NCI-H2107 (cell line): ENCODE measurements around the gene NLRP5.
"Not testable (repeated sequence)": the region's sequence is repeated elsewhere in the genome, so short reads cannot be mapped to it uniquely, and the experiment has no call there.

Source experiments
- DNase-seq: peaks from one replicate; lab custom pipeline; 2025; lab: John Stamatoyannopoulos, UW

Gene NLRP5

GRCh38 chr19:56076498-56076897 lies 89.9 kb downstream of the NLRP5 start:
- peak; percentile 2 for DNase-seq

DNA sequence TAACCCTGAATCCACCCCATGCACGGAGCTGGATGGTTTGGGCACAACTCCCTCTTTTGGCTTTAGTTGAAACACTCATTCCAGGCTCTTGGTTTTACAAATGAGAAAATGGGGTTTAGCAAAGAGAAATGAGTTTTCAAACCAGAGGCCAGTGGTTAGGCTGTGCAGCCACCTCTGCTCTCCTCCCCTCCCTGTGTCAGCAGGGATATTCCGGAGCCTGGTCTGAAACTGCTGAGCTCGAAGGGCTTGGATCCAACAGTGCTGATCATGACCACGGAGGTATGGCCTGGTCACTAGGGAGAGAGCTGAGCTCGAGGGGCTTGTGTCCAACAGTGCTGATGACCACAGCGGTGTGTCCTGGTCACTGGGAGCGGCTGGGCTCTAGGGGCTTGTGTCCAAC lies 93.0 kb downstream of the NLRP5 start:
- no peak for DNase-seq

GRCh38 chr19:56080669-56081401 lies 94.3 kb downstream of the NLRP5 start:
- peak; percentile 37 for DNase-seq

GRCh38 chr19:56083668-56084067 lies 97.1 kb downstream of the NLRP5 start:
- DNase-seq, result no peak

DNA sequence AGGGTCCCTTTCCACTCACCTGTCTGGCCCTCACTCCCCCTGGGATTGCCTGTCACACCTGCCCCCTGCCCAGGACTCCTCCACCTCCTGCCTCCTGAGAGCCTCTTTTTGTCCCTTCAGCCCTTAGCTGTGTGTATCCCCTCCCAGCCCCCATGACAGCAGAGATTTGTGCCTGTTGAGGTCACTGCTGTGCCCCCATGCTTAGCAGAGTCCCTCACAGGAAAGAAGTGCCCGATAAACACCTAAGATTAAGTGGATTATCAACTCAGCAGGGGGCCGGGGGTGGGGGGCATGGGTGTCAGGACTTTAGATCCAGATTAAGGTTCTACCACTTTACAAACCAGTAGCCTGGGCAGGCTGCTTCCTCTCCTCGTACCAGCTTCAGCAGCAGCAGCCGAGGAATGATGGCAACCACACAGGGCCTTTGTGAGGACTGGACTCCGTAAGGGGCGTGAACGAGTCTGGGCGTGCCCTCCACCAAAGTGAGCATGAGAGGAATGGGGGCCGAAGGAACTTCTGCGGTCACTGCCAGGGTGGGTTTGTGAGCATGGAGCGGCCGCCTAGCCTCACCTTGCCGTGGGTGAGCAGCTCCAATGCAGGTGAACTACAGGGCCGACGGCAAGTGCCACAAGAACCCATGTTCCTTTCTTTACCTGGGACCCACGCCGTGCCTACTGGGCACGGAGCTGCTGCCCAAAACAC lies 98.4 kb downstream of the NLRP5 start:
- DNase-seq, result no peak

GRCh38 chr19:56085571-56086275 lies 99.1 kb downstream of the NLRP5 start:
- DNase-seq, result no peak

DNA sequence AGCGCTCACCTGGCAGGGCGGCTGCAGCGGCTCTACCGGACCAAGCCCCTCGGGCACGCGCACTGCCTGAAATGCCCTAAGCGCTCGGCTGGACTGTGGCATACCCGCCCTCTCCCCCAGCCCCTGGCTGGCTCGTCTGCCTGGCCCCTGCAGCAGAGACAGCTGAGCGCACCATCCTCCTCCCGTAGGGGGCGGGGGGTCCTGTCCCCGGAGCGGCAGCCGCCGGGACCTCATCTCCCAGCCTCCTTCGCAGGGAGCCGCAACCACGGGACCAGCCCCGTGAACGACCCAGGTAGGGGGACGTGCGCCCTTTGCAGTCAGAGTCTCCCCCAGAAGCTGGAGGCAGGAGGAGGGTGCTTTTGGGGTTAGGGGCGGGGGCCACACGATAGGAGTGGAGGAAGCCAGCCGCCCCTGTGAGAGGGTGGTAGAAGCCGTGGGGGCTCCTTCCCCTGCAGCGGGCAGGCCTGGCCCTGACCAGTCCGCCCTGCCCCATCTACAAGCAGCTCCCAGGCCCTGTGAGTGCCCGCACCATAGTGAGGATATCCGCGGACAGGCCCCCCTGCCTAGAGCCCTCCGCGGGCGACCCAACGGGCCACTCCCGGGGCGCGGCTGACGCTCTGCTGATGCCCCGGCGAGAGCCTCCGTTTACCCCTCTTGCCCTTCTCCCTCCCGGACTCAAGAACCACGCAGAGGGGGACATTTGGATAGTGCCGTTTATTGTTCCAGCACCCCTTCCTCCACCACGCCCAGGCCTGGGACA lies 100.3 kb downstream of the NLRP5 start:
- DNase-seq, result no peak

DNA sequence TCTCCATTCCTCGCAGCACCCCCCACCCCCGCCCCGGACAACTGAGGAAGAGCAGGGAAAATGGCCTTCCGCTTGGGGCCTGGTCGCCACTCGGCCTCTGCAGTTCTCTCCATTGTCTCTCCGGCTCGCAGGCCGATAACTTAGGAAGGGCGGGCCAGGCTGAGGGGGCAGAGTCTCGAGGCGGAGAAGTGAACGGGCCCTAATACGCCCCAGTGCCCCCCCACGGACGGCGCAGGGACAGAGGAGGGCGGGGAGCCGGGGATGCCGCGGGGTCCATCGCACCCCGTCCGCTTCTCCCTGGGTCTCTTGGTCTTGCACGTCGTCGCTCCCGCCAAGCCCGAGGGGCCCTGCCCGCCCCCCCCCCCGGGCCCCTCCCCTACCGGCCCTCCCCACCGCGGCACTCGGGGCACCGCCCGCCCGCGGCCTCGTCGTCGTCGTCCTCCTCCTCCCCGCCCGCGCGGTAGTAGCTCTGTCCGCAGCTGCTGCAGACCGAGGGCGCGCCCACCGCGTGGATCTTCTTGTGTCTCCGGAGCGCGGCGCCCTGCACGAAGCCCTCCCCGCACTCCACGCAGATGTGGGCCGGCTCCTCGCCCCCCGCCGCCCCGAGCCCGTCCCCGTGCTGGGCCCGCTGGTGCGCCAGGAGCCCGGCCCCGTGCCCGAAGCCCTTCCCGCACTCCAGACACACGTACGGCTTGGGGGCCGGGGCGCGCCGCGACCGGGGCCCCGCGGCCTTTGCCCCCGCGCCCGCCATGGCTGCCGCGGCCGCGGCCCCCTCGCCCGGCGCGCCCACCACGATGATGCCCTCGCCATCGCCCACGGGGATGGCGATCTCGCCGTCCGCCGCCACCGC lies 101.3 kb downstream of the NLRP5 start:
- DNase-seq, result no peak

- DNase-seq, result no peak
Observed at GRCh38 chr19:56088497-56089215, 102.1 kb downstream of the NLRP5 start.

DNA sequence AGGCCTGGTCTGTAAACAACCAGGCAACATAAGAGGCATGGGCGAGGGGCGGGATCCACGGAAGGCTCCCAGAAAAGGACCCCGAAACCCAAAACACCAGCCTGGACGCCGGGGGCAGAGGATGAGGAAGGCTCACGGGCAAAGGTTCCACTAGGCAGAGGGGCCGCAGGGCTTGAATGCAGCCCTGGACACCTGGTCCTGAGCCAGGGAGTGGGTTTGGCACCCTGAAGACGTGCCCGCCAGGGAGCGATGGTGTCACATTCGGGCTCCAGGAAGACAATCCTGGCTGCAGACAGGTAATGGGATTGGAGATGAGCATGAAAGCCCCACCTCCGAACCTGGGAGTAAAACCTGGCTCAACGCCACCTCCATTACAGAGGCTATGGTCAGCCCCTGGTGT lies 102.8 kb downstream of the NLRP5 start:
- no peak for DNase-seq

GRCh38 chr19:56091066-56091490 lies 104.5 kb downstream of the NLRP5 start:
- DNase-seq, result no peak

GRCh38 chr19:56091751-56092546 lies 105.4 kb downstream of the NLRP5 start:
- DNase-seq, result peak; percentile 58

DNA sequence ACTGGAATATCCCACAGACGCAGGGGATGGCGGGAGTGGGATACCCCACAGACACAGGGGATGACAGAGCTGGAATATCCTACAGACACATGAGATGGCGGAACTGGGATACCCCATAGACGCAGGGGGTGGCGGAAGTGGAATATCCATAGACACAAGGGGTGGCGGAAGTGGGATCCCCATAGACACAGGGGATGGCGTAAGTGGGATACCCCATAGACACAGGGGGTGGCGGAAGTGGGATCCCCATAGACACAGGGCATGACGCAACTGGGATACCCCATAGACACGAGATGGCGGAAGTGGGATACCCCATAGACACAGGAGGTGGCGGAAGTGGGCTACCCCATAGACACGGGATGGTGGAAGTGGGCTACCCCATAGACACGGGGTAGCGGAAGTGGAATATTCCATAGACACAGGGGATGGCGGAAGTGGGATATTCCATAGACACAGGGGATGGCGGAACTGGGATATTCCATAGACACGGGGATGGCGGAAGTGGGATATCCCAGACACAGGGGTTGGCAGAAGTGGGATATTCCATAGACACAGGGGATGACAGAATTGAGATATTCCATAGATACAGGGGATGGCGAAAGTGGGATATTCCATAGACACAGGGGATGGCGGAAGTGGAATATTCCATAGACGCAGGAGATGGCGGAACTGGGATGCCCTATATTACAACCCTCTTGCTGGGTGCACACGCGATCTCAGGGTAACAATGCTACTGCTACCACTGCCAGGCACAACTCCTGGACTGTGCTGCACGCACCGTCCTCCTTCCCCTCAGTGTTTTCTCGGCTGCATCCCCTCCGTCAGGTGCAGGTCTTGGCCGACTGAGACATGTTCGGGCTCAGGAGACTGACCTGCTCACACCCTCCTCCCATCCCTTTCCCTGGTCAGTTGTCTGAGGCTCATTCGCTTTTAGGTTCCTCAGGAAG lies 106.4 kb downstream of the NLRP5 start:
- DNase-seq, result no peak

- DNase-seq, result no peak
Observed at GRCh38 chr19:56094449-56094848, 107.9 kb downstream of the NLRP5 start.

DNA sequence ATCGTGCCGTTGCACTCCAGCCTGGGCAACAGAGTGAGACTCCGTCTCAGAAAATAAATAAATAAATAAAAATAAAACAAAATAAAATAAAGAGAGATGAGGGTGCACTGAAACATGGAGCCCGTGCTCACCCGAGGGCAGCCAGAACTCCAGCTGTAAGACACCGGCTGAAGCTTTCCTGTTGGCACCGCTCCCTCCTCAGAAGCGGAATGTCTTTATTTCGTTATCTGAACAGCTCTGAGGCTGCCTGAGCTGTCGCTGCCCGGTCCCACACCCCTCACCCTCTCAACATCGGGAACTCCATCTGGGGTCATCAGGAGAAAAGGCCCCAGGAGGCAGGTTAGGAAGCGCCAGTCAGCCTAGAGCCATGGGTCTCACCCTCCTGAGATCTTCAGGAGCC lies 110.1 kb downstream of the NLRP5 start:
- DNase-seq, result no peak

- no peak for DNase-seq
Observed at GRCh38 chr19:56097306-56097705, 110.7 kb downstream of the NLRP5 start.

GRCh38 chr19:56097776-56098175 lies 111.2 kb downstream of the NLRP5 start:
- no peak for DNase-seq

GRCh38 chr19:56098237-56098636 lies 111.7 kb downstream of the NLRP5 start:
- DNase-seq, result not testable (repeated sequence)
